HG02763 (cell line): Measurements from ENCODE around the gene LRRC59.
A peak's percentile ranks its signal among the peaks of the same experiment; 100 is the strongest.

ENCODE experiments used
- ATAC-seq: cut with Tn5 transposase; IDR thresholded peaks from one replicate; pipeline ENCODE4 v1.9.1; 2021; ENCODE audit warnings: mild to moderate bottlenecking, moderate library complexity; ENCODE audit not compliant: unreplicated experiment

LRRC59 gene

DNA sequence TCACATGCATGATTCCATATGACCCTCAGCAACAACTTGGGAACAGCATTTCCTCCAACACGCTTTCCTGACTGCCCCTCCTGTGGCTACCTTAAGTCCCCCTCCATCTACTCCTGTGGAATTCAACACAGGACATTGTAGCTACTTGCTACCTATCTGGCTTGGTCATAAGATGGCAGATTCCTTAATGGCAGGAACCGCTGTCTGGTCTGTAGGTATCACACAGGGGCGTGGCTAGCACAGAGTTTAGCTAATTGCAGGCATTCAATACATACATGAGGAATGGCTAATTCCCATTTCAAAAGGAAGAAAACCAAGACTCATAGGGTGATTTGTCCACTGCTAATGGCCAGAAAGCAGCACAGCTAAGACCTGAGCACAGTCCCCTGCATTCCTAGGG, 8.6 kb downstream of the LRRC59 start:
- ATAC-seq, result no peak

DNA sequence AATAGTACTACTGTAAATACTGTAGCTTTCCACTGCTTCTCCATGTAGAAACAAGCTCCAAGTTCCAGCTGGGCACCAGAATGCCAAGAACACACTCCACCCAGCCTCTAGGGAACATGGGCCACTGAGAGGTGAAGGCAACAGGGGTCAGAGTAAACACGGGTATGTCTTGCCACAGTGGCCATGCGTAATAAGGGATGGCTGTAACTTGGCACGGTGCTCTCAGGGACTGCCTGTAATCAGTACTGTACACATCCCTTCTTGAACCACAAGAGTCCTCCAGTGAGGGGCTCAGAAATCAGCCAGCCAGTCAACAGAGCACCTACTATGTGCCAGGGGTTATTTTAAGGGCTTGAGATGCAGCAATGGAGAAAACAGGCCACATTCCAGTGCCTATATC, 10.8 kb downstream of the LRRC59 start:
- no peak for ATAC-seq

DNA sequence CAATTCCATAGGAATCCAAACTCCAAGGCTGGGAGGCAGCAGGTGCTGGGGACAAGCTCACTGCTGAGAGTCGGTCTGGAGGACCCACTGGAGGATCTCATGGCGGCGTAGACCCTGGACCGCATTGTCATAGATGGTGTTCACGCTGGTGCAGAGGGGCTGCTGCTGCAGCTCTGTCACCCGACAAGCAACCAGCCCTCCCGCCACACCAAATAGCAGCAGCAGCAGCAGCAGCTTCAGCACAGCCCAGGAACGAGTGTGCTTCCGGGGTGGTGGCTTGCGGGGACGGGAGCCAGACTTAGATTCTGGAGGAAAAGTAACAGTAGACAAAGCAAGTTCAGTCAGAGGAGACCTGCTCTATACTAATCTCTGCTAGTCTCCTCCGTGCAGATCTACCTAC, 14.4 kb downstream of the LRRC59 start:
- no peak for ATAC-seq

DNA sequence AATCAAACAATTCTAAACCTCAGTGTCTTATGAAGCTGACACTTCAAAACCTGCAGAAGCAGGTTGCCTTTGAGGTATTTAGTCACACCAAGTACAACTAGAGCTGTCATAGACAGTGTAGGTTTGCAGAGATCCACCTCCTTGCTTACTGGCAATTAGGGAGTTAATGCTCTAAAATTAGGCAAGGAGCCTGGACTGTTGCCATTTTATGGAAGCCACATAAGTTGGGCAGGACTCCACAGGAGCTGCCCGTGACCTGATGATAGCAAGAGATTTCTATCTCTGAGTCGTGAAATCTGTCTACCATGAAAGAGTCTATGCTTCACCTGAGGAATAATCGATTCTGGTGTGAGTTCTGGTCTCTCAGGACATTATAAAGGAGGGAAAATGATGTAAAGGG, 15.4 kb downstream of the LRRC59 start:
- no peak for ATAC-seq

DNA sequence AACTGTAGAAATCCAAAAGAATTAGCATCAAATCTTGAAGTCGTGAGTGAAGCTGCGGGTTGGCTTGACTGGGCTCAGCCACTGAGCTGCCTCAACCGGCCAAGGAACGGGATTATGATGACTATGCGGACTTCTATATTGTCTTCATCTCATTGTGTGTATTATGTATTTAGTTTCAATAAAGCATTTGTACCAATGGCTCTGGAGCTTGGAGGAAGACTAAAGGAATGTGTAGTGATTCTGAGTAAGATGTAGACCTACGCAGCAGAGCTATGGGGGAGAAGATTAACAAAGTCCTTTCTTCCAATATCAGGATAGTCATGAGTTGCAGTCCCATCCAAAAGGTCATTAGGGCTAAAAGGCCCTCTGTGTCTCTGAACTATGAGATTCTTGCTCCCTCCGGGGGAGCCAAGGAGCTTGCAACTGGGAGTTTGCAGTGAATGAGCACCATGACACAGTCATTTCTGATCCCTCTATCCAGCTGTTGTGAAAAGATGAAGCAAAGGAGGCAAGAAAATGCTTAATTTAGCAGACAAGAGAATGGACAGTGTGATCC, 16.0 kb downstream of the LRRC59 start:
- no peak for ATAC-seq

DNA sequence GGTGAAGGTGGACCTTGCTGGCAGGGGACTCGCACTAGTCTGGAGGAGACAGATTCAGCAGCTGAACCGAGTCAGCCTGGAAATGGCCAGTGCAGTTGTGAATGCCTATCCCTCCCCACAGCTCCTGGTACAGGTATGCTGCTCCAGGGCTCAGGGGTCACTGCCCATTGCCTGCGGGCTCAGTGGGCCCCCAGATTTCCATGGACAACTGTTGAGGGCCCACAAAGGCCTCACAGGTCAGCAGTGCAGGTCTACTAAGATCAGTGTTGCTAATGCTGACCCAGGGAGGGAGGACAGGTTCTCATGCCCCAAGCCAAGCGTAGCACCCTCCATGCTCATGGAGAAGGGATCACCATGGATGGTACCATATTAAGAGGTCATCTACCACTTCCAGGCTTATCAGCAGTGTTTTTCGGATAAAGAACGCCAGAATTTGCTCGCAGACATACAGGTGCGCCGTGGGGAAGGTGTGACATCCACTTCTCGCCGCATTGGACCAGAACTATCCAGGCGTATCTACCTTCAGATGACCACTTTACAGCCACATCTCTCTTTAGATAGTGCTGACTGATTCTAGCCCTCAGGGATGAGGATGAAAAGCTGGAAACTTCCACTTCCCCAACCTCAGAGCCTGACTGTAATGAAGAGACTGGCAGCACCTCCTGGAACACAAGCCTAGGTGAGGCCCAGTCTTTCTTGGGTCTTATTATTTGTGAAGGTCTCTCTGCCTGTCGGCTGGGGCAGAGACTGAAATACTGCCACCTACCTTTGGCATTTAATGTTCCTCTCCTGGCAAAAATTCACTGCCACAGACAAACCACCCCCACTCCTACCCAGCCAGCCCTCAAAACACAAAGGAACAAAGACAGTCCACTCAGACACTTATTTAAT, 16.7 kb downstream of the LRRC59 start:
- no peak for ATAC-seq

DNA sequence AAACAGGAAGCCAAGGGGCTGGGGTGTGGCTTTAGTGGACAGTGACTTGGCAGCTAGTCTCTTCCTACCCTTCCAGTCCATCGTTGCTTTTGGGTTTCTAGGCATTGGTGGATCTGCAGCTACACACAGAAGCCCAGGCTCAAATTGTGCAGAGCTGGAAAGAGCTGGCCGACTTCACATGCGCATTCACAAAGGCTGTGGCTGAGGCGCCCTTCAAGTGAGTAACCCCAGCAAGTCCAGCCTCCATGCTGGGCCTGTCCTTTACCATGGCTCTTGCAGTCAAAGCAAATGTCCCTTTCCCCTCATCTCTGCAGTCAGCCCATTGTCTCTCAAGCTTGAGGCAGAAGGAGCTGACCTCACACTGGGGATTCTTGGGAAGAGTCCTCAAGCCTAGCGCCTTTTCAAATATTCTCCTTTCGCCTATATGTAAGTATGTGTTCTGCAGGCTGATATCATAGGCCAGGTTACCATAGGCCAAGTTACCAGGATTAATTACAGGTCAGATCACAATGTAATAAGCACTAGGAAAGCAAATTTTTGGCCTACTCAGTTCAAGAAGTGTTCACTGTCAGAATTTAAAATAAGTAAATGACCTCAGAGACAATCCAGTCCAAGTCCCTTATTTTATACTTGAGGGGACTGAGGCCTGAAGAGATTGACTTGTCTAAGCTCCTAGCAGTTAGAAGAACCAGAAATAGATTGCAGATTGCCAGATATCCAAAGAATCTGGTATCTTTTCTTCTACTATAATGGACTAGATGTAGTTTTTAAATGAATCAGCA, 17.8 kb downstream of the LRRC59 start:
- no peak for ATAC-seq

DNA sequence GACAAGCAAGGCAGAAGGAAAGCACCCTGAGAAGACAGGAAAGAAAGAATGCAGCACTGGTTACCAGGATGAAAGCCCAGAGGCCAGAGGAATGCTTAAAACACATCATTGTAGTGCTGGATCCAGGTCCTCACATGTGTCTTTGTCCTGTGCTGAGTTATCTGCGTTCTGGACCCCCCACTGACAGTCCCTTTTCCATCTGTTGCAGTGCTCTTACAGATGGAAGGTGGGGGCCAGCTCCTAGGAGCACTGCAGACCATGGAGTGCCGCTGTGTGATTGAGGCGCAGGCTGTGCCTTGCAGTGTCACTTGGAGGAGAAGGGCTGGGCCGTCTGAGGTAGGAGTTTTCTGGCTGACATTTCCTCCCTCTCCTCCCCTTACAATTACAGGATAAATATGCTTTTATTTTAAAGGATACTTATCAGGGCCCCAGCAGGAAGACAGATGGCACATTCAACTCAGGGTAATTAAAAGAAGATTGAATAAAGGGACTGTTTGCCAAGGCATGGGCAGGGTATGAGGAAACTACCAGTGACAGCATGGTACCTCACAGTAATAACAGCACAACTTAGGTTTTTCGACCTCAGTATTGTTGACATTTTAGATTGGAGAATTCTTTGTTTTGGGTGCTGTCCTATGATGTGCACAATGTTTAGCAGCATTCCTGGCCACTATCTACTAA, 21.3 kb downstream of the LRRC59 start:
- ATAC-seq, result no peak

DNA sequence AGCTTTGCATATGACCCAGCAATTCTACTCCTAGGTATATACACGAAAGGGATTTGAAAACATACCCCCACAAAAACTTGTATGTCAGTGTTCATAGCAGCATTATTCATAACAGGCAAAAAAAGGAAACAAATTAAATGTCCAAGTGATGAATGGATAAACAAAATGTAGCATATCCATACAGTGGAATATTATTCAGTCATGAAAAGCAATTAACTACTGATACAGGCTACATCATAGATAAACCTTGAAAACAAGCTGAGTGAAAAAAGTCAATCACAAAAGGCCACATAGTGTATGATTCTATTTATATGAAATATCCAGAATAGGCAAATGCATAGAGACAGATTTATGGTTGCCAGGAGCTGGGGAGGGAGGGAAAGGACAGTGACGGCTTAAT, 23.6 kb downstream of the LRRC59 start:
- ATAC-seq, result no peak

DNA sequence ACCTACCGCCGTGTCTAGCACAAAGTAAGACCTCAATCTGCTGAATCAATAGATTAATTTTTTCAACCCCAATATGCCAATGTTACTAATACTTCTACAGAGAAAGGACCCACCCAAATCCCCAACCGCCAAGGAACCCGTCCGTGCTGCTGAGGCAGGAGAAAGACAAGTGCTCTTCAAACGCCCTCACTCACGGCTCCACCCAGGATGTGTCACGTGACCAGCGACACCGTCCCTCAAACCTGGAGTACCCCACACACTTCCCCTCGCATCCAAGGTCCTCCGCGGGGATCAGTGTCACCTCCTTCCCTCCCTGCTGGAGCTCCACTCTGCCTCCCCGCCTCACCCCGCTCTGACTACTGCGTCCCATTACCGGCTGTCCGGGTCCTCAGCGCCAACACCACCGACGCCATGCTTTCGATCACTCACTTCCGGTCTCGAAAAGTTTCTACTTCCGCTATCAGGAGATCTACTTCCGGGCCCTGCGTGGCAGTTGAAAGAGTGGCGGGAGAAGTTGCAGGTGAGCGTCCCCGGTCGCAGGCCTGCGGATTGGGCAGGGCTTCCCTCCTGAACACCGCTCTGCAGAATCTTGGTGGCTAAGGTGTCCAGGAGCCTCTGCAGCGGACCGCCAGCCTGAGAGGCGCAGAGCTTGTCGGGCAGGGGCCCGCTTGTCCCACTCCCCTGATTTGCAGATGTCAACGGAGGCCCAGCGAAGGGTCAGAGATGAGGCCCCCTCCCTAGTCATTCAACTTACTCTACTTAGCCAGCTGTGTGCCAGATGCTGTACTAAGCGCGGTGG, 24.4 kb downstream of the LRRC59 start, which contains the start of the genes EME1 and MRPL27:
TSS of gene EME1 (plus strand) at position 472 of the 799 bp plus-strand sequence. CDS start 1,980 bp downstream, outside the sequence.
TSS of gene MRPL27 (minus strand) at position 427 of the 799 bp plus-strand sequence. CDS start at position 413, 14 bp downstream.
- peak; percentile 86 for ATAC-seq

DNA sequence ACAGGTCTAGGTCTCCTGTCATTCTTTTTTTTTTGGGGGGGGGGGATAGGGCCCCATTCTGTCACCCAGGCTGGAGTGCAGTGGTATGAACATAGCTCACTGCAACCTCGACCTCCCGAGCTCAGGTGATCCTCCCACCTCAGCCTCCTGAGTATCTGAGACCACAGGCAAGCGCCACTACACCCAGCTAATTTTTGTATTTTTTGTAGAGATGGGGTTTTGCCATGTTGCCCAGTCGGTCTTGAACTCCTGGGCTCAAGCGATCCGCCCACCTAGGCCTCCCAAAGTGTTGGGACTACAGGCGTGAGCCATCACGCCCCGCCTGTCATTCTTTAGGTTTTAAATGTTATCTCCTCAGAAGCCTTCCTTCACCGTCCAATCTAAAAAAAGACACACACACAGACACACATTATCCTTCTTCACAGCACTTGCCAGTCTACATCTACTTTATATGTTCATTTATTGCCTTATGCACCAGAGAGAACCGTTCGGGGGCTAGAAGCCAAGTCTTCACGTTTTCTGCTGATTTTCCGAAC, 25.0 kb downstream of the LRRC59 start:
- ATAC-seq, result no peak

DNA sequence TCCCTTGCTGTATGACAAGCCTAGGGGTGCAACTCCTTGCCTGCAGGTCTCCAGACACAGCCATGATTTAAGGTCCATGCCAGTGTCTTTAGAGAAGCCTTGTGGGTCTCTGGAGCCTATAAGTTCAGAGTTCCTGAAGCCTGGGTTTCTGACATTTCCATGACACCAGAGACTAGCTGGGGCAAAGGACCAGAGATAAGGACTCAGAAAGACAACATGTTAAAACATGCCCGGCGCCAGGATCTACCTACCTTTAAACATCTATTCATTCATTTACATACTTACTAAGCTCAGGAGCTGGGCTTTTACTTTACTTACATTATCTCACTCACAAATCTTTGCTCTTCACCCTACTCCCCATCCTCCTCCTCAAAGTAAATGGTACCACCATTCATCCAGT, 25.8 kb downstream of the LRRC59 start:
- no peak for ATAC-seq

DNA sequence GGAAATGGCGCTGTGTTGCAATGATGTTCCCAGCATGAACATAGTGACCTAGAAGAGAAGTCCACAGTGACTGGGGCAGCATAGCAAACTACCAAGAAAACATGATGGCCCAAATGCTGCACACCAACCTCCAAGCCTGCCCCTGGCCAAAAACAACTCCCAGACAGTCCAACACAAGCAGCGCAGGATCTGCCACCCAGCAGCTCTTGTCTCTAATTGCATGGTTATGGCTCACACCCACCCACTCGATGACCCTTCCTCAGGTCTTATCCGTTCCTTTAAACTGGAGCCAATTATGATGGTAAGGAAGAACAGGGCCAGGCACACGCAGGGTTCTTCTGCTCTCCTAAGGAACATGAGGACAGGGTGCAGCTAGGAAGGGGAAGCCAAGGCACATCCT, 27.3 kb downstream of the LRRC59 start:
- ATAC-seq, result no peak

DNA sequence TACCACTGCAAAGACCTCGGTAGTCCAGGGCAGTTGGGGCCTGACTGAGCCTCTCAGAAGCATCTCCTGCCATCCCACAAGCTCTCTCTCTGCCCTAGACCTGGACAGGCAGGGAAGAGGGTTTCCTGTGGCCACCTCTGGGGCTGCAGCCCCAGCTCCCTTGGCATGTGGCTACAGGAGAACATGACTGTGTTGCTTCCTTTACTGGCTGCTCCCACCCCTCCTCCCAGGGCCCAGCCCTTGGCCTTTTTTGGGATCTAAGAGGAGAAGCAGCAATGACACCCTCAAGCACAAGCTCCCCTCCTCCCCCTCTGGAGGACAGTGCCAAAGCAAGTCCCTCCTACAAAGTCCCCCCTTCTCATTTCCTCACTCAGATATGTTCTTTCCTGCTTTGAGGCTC, 29.9 kb downstream of the LRRC59 start:
- no peak for ATAC-seq

DNA sequence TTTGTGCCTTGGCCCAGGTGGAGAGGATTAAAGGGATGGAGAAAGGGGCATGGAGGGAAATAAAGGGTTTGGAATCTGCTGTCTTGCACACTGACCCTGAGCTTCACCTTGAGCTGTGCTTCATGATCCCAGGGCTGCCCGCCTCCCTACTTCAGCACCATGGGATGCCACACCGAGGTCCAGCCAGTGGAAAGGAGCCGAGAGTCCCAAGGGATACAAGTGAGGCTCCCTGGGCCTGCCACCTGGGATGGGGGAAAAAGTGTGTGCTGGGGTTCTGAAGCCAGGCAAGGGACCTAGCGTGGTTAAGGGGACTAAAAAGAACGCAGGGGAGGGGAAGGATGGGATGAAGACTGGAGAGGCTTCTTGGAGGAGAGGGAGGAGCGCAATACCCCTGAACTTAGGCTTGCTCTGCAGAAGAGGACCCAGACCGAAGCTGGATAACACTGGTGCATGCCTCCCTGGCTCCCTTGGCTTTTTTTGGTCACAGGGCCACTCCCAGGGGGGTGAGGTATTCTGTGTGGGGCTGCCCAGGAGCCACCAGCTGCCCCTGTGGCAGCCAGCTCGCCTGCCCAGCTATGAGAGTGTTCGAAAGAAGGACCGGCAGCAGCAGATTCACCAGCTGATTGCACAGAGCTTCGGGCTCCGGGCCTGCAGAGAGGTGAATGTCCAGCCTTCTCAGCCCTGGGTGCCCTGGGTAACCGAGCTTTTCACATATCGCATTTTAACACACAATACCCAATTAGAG, 31.5 kb downstream of the LRRC59 start:
- no peak for ATAC-seq

DNA sequence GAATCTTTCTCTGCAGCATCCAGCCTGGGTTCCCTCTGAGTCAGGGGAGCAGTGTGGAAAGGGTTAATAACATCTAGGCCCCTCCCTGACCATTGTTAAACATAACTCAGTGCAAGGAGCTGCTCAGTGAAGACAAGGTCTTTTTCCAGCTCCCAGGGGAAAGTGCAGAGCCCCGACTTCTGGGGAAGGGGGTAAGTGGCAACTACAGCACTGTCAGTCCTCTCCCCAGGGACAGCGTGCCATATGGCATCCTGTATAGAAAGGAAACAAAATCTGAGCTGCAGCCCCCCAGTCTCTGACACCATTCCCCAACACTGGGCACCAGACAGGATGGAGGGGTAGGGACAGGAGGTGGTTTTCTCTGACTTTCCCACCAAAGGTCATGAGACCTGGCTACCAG, 32.2 kb downstream of the LRRC59 start:
- ATAC-seq, result no peak

DNA sequence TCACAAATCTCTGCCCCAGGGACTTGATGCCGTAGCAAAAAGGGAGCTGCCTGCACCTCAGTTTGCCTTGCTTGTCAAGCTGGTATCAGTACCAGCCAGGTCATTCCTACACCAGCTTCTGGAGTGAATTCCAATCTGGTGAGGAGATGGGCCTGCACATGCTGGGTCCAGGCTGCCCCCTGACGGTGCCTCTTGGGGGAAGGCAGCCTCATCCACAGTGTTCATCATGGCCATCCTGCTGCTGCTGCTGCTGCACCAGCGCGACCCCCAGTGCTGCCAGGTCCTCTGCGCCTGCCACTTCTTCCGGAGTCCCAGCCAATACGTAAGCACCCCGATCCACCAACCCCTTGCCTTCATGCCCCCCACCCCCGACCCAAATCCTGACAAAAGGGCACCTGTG, 32.6 kb downstream of the LRRC59 start:
- ATAC-seq, result no peak

DNA sequence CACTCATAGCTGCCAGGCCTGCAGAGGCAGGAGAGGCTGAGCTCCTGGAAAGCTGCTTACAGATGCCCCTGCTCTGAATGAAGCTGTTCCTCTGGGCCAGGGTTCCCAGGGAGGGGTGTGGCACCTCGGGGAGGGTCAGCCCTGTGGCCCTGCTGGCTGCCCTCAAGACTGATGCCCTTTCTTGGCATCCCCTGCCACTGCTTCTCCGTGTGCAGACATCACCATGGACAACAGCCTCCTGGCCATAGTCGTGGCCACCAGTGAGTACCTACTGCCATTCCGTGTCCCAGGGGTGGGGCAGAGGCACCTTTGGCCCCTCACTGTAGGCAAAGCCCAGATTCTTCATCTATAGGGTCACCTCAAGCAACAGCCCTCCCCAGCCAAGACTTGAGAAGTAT, 33.3 kb downstream of the LRRC59 start:
- no peak for ATAC-seq
